Uterus (tissue), 4 donors: Measurements from ENCODE around the gene PIR. TPM values are rescaled to one million over a fixed set of nuclear protein-coding genes. Genes with fewer than 3 reads are reported as not detected.
A peak's percentile ranks its signal among the peaks of the same experiment; 100 is the strongest.

ENCODE experiments used
- DNase-seq, 2 donors: peaks; one replicate each; pipeline ENCODE4 v3.0.0-alpha.2; 2019 to 2020
- H3K27ac ChIP-seq, 2 donors: fragments of 200-600 bp; sonication (generic); 1 replicate in 1 of 2; 2 replicates in 1 of 2; pipeline ENCODE4 v1.5.1; 2016 to 2018
- H3K27me3 ChIP-seq, 2 donors: fragments of 200-600 bp; sonication (generic); one replicate each; pipeline ENCODE4 v1.5.1; 2018 to 2019; ENCODE audit warnings: control low read depth in 1 of 2
- H3K36me3 ChIP-seq, 2 donors: fragments of 200-600 bp; sonication (generic); one replicate each; pipeline ENCODE4 v1.5.1; 2019; ENCODE audit warnings: control low read depth in 1 of 2
- H3K4me1 ChIP-seq, 2 donors: fragments of 200-600 bp; sonication (generic); one replicate each; pipeline ENCODE4 v1.5.1; 2018 to 2019; ENCODE audit warnings: control low read depth in 1 of 2
- H3K4me3 ChIP-seq, 2 donors: fragments of 200-600 bp; sonication (generic); 1 replicate in 1 of 2; 2 replicates in 1 of 2; pipeline ENCODE4 v1.5.1; 2018 to 2019; ENCODE audit warnings: mild to moderate bottlenecking in 1 of 2
- H3K9me3 ChIP-seq, 2 donors: fragments of 200-600 bp; sonication (generic); one replicate each; pipeline ENCODE4 v1.5.1; 2019; ENCODE audit warnings: control low read depth in 1 of 2
- CTCF ChIP-seq, 4 experiments: fragments of 200-600 bp in 2 of 4; fragments of 450-650 bp in 2 of 4; sonication (generic) in 2 of 4; IDR thresholded peaks; one replicate each; pipeline ENCODE4 v1.5.1; 2016 to 2019; ENCODE audit warnings: antibody characterized with exemption in 4 of 4, mild to moderate bottlenecking in 2 of 4, moderate library complexity in 1 of 4
- POLR2A ChIP-seq, 2 donors: fragments of 450-650 bp; IDR thresholded peaks; one replicate each; pipeline ENCODE4 v1.6.1; 2016; ENCODE audit warnings: antibody characterized with exemption in 2 of 2, mild to moderate bottlenecking in 1 of 2, moderate library complexity in 1 of 2
- intact Hi-C: fragments of 100-400 bp; cut with DNase I; formaldehyde crosslinking; loops from one replicate; pipeline ENCODE4 v1.15.1; 2023; ENCODE audit warnings: low total_unique reads
- total RNA-seq, 4 donors: library from RNA; depleted of rRNA in 3 of 4; stranded (reverse); fragments of >200 nt in 3 of 4; gene quantifications; one replicate each; pipeline versions ENCODE4 v1.1.0 to v1.2.4, GENCODE V29; 2014 to 2023
- donor health status: DM: yes; HTN: yes; CAD: no.

The PIR gene
- total RNA-seq, 4 donors from 2014 or later, result 2.9 to 16.1 (median 12.3) TPM

DNA sequence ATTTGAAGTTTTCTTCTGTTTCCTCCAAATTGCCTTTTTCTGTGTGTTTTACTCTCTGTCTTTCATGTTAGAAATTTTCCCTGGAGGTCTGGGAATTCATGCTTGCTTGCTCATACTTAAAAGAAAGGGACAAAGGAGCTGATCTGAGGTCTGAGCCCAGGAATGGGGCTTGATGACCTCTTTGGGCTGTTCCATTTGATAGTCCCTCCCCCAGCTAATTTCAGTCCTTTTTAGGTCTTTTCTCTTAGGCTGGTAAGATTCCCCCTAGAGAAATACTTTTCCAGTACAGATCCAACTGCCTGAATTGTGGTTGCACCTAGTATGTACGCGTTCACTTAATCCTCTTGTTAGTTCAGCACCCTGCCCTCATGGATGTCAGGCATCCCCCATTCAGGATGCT, 152.3 kb downstream of the PIR start:
- H3K27ac ChIP-seq, result no peak overlapping the region
- no peak for TF ChIP-seq POLR2A (IDR thresholded peaks at IDR 0.05)
- no peak for TF ChIP-seq CTCF (IDR thresholded peaks at IDR 0.05)
- H3K4me3 ChIP-seq, result no peak overlapping the region
- no peaks in the 10 kb centered on the region for H3K27me3 ChIP-seq
- DNase-seq, result no peak
- no peaks in the 10 kb centered on the region for H3K9me3 ChIP-seq
- intact Hi-C loops, result loop anchor here (10.0 kb wide), 1 partner anchor 124 kb away; no protein-coding TSS in a partner anchor
- H3K4me1 ChIP-seq, result no peaks in the 10 kb centered on the region
- no peaks in the 10 kb centered on the region for H3K36me3 ChIP-seq

DNA sequence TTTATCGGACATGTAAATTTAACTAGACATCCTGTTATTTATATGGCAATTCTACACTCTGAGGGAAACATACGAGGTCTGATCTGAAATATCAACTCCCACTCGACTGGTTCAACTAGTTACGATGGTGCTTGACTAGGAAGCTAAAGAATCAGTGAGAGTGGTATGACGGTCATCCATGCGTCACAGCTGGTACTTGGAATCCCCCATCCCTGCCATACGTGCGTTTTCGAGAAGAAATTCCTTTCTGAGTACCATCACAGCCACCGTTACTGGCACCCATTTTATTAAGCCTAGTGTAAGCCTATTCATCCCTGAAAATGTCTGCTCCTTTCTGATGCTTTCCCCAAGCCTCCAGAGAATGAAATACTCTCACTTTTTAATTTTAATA, 157.1 kb downstream of the PIR start:
- no peaks in the 10 kb centered on the region for H3K27me3 ChIP-seq
- no peaks in the 10 kb centered on the region for H3K36me3 ChIP-seq
- H3K9me3 ChIP-seq, result no peaks in the 10 kb centered on the region
- H3K27ac ChIP-seq, result peak overlapping the region in 1 of 2 donors; percentile 50
- intact Hi-C loops, result no loop called here
- no peaks in the 10 kb centered on the region for H3K4me1 ChIP-seq
- TF ChIP-seq CTCF (IDR thresholded peaks at IDR 0.05), result no peak
- no peak for TF ChIP-seq POLR2A (IDR thresholded peaks at IDR 0.05)
- DNase-seq, result no peak
- H3K4me3 ChIP-seq, result peak overlapping the region; percentile 4 to 42

DNA sequence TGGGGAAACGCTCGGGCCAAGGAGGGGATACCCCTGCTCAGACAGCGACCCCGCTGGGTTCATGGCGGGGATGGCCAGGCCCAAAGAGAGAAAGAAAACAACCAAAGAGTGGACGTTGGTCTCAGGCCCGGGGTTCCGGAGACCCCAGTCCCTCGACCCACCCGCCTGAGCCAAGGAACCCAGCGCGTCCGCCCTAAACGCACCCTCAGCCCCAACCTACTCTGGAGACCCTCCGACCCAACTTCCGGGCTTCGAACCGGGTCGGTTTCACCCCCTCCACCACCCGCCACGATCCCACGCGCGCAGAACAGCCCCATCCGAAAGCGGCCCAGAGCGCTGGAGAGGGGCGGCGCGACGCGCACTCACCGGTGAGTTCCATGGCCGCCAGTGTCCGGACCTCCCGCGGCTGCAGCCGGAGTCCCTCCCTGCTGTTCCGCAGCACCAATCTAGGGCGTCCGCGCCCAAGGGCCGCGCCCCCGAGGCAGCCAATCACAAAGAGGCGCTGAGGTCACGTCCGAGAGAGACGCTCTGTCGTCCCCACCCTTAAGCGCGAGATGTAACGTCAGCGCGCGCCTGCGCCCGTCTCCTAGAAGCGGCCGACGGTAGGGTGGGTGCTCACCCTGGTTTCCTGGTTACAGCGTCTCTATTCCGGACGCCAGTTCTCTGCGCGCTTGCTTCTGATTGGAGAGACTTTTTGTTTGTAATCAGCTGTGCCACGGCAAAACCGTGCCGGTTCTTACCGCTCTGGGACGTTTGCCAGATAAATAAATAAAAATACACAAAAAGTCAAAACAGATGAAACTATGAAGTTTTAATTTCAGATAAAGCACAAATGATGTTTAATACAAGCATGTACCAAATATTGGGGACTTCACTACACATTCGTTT, 157.8 kb downstream of the PIR start, which contains the start of gene PIGA:
Gene PIGA, minus strand, starts transcription at position 389 of the 888 bp plus-strand sequence. CDS start 3,593 bp downstream, outside the sequence.
- H3K9me3 ChIP-seq, result no peaks in the 10 kb centered on the region
- H3K27ac ChIP-seq, result peak within 1 kb of the TSS; percentile 37 to 89
- peak within 1 kb of the TSS; percentile 48 to 71 for H3K4me3 ChIP-seq
- intact Hi-C loops, result no loop called here
- no peaks in the 10 kb centered on the region for H3K27me3 ChIP-seq
- no peaks in the 10 kb centered on the region for H3K4me1 ChIP-seq
- TF ChIP-seq CTCF (IDR thresholded peaks at IDR 0.05) (peak in 1 of 4 experiments; percentile 14), POLR2A (IDR thresholded peaks at IDR 0.05) (peak; percentile 86 to 93)
- no peaks in the 10 kb centered on the region for H3K36me3 ChIP-seq
- peak; percentile 92 to 95 for DNase-seq

Other genes starting within 250 kb of the PIR start
- 10 to 100 TPM in 2 of 4 donors, 1 to 10 TPM in 2; 3.2 to 13.8 (median 7.6) TPM for gene ASB9, start 223.2 kb downstream of the PIR start, total RNA-seq
- under 1 TPM in 2 of 4 donors, not detected in 2; 0.30 to 0.88 TPM for gene ASB11, start 177.7 kb downstream of the PIR start, total RNA-seq
- gene PIGA, start 157.8 kb downstream of the PIR start, total RNA-seq, result 10 to 100 TPM; 10.2 to 54.8 (median 13.8) TPM
- 10 to 100 TPM in 1 of 4 donors, 1 to 10 TPM in 2, not detected in 1; 2.9 to 13.2 (median 6.2) TPM for gene VEGFD, start 108.9 kb downstream of the PIR start, total RNA-seq
- 1 to 10 TPM in 3 of 4 donors, under 1 TPM in 1; 0.88 to 4.7 (median 2.4) TPM for gene BMX, start 7.5 kb upstream of the PIR start, total RNA-seq
- 1 to 10 TPM in 1 of 4 donors, under 1 TPM in 1, not detected in 2; 0.62 to 1.5 TPM for gene ACE2, start 107.6 kb upstream of the PIR start, total RNA-seq
- 1 to 10 TPM in 1 of 4 donors, under 1 TPM in 1, not detected in 2; 0.90 to 1.1 TPM for gene CLTRN, start 171.5 kb upstream of the PIR start, total RNA-seq
- 10 to 100 TPM in 2 of 4 donors, 1 to 10 TPM in 2; 2.6 to 35.8 (median 15.0) TPM for gene CA5B, start 244.9 kb upstream of the PIR start, total RNA-seq